ENCODE data around the gene CNTN2.
A peak's percentile ranks its signal among the peaks of the same experiment; 100 is the strongest.

CNTN2 gene

DNA sequence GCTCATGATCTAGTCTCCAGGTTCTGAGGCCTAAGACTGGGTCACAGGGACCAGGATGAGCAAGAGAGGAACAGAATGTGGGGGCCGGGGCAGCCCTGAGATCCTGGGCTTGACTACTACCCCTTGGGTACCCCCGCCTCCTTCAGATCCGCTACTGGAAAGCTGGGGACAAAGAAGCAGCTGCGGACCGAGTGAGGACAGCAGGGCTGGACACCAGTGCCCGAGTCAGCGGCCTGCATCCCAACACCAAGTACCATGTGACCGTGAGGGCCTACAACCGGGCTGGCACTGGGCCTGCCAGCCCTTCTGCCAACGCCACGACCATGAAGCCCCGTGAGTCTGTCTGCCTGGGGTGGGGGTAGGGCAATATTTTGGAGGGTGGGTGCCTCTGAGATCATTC lies 28.8 kb downstream of the CNTN2 start:
- peak; percentile 16 for DNase-seq (ENCODE audit: low spot score)
- TF ChIP-seq, protein P1, sequence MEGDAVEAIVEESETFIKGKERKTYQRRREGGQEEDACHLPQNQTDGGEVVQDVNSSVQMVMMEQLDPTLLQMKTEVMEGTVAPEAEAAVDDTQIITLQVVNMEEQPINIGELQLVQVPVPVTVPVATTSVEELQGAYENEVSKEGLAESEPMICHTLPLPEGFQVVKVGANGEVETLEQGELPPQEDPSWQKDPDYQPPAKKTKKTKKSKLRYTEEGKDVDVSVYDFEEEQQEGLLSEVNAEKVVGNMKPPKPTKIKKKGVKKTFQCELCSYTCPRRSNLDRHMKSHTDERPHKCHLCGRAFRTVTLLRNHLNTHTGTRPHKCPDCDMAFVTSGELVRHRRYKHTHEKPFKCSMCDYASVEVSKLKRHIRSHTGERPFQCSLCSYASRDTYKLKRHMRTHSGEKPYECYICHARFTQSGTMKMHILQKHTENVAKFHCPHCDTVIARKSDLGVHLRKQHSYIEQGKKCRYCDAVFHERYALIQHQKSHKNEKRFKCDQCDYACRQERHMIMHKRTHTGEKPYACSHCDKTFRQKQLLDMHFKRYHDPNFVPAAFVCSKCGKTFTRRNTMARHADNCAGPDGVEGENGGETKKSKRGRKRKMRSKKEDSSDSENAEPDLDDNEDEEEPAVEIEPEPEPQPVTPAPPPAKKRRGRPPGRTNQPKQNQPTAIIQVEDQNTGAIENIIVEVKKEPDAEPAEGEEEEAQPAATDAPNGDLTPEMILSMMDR (IDR thresholded peaks at IDR 0.05; ENCODE audit: borderline replicate concordance, control extremely low read depth, extremely low read depth, insufficient read depth, missing control alignments) = no peak
- in situ Hi-C loops (cut with MboI; ENCODE audit: low sequenced_read_pairs, unreplicated experiment) = no loop called here

DNA sequence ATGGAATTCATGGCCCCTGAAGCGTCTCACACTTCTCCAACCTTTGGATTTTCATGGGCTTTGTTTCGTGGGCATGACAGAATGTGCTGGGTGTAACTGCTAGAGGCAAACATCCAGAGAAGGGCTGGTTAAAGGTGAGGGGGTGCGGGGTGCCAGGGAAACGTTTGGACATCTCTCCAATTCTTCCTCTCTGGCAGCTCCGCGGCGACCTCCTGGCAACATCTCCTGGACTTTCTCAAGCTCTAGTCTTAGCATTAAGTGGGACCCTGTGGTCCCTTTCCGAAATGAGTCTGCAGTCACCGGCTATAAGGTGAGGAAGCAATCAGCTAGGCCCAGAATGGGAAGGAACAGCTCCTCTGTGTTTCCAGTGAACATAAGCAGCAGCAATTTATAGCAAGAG lies 29.3 kb downstream of the CNTN2 start:
- in situ Hi-C loops (cut with MboI; ENCODE audit: low sequenced_read_pairs, unreplicated experiment) = no loop called here
- TF ChIP-seq, protein P1 (IDR thresholded peaks at IDR 0.05; ENCODE audit: borderline replicate concordance, control extremely low read depth, extremely low read depth, insufficient read depth, missing control alignments) = no peak
- no peak for DNase-seq (ENCODE audit: low spot score)

DNA sequence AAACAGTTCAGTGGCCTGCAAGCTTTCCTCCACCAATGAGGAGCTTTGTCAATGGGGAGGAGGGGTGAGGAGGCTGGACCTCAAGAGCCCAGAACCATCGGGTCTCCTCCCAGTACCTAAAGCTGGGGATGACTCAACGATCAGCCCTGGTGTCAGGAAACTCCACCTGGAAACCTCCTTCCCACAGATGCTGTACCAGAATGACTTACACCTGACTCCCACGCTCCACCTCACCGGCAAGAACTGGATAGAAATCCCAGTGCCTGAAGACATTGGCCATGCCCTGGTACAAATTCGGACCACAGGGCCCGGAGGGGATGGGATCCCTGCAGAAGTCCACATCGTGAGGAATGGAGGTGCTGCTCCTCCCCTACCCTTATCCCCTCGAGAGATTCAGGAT lies 29.9 kb downstream of the CNTN2 start:
- TF ChIP-seq, protein P1 (IDR thresholded peaks at IDR 0.05; ENCODE audit: borderline replicate concordance, control extremely low read depth, extremely low read depth, insufficient read depth, missing control alignments) = no peak
- peak; percentile 22 for DNase-seq (ENCODE audit: low spot score)
- in situ Hi-C loops (cut with MboI; ENCODE audit: low sequenced_read_pairs, unreplicated experiment) = no loop called here

DNA sequence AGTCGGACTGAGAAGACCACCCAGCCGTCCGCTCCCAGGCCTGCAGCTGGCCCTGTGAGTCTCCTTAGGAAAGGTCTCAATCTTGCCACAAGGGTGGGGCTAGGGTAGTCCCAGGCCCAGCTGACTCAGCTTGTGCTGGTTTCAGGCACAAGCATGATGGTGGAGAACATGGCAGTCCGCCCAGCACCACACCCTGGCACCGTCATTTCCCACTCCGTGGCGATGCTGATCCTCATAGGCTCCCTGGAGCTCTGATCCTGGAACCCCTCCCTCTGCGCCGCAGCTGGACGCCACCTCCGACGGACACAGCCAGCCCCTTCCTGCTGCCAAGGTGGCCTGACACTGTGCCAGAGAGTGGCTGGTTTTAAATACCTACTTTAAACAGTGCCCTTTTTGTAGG lies 30.5 kb downstream of the CNTN2 start:
- DNase-seq (ENCODE audit: low spot score) = no peak
- TF ChIP-seq, protein P1 (IDR thresholded peaks at IDR 0.05; ENCODE audit: borderline replicate concordance, control extremely low read depth, extremely low read depth, insufficient read depth, missing control alignments) = no peak
- in situ Hi-C loops (cut with MboI; ENCODE audit: low sequenced_read_pairs, unreplicated experiment) = no loop called here

DNA sequence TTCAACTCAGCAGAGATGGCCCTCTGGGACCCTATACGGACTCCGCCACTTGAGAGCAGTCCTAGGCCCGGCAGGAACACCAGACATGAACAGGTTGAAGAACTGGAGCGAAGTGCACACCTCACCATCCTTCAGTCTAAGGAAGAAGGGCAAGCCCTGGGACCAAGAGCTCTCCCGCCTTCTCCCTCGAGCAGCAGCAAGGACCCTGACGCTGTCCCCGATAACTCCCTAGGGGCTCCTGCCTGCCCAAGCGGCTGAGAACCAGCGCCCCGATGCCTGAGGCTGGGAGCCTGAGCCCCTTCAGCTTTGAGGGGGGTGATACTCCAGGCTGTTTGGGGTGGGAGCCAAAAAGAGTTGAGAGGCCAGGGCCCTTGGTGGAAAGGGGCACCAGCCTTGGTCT lies 31.1 kb downstream of the CNTN2 start:
- no peak for DNase-seq (ENCODE audit: low spot score)
- TF ChIP-seq, protein P1 (IDR thresholded peaks at IDR 0.05; ENCODE audit: borderline replicate concordance, control extremely low read depth, extremely low read depth, insufficient read depth, missing control alignments) = no peak
- in situ Hi-C loops (cut with MboI; ENCODE audit: low sequenced_read_pairs, unreplicated experiment) = no loop called here

DNA sequence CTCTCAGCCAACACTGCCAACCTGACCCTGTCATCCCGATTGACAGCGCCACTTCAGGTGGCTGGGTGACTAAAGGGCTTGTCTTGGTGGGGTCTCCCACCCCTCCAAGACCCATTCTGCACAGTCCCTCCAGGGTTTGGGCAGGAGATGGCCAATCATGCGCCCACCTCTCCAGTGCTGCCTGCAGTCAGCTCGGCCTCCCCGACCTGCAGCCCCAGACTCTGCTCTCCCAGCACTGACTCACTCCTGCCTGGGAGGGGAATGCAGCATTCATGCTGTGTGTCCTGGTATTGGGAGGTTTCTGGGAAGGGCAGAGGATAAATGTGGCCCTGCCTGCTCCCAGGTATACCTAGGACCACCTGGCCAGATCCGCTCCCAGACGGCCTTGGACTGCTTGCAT lies 31.5 kb downstream of the CNTN2 start:
- peak; percentile 20 for DNase-seq (ENCODE audit: low spot score)
- in situ Hi-C loops (cut with MboI; ENCODE audit: low sequenced_read_pairs, unreplicated experiment) = no loop called here
- TF ChIP-seq, protein P1 (IDR thresholded peaks at IDR 0.05; ENCODE audit: borderline replicate concordance, control extremely low read depth, extremely low read depth, insufficient read depth, missing control alignments) = no peak

DNA sequence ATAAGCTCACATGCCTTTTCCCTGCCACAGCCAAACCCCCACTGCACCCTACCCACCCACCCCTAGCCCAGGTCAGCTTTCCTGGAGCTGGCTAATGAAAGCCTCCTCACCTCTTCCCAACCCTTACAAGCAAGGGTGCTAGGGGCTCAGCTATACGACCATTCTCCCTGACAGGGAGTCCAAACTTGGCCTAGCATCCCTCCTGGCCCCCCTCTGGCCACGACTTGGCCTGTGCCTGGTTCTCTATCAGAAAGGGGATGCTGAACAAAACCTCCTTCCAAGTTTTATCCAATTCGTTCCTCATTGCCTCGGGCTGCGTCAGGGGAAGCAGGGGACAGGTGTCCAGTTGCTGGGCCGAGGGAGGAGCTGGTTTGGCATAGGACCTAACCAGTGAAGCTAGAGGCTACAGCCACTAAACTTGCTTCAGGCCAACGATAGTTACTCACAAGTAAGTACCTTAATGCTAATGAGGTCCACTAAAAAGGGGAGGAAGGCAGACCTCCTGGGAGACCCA lies 32.7 kb downstream of the CNTN2 start:
- no peak for DNase-seq (ENCODE audit: low spot score)
- in situ Hi-C loops (cut with MboI; ENCODE audit: low sequenced_read_pairs, unreplicated experiment) = no loop called here
- TF ChIP-seq, protein P1 (IDR thresholded peaks at IDR 0.05; ENCODE audit: borderline replicate concordance, control extremely low read depth, extremely low read depth, insufficient read depth, missing control alignments) = no peak
